ENCODE data around the gene WDR47. TPM values are rescaled to one million over a fixed set of nuclear protein-coding genes. Genes with fewer than 3 reads are reported as not detected.

Gene WDR47
- total and polyA plus RNA-seq, 2 of the 8 experiments (the other 6 are each of a cell fraction or from before 2014, with no cell fraction given) = 1.9 to 6.7 TPM

GRCh38 chr1:109061183-109061582 lies 19.3 kb upstream of the WDR47 start:
- Histone ChIP-seq H2BK20ac (ENCODE audit: low read length) (no peak overlapping the region), H4K91ac (replicated peaks; ENCODE audit: insufficient read length, low read length) (no peak overlapping the region), H3K4me1 (replicated peaks in 1 of 4; ENCODE audit: control insufficient read depth in 3 of 4, insufficient read depth in 4 of 4, low read length in 3 of 4) (no peaks in the 10 kb centered on the region), H3K27ac (ENCODE audit: low read depth, low read length) (no peak overlapping the region), H3K4me3 (ENCODE audit: extremely low read depth in 1 of 4, insufficient read depth in 2 of 4, low read depth in 3 of 4, low read length in 4 of 4) (no peak overlapping the region), H3K18ac (ENCODE audit: extremely low read depth, low read length) (no peak overlapping the region), H3K79me2 (ENCODE audit: control insufficient read depth in 1 of 2, insufficient read depth in 2 of 2, low read length in 2 of 2) (no peaks in the 10 kb centered on the region), H3K9ac (replicated peaks in 1 of 4; ENCODE audit: extremely low read depth in 1 of 4, low read depth in 3 of 4, low read length in 3 of 4) (no peak overlapping the region), H4K20me1 (replicated peaks in 1 of 2; ENCODE audit: control insufficient read depth in 1 of 2, insufficient read depth in 2 of 2, low read length in 2 of 2) (no peaks in the 10 kb centered on the region), H4K8ac (ENCODE audit: extremely low read depth, insufficient read depth, low read length) (no peak overlapping the region), H4K5ac (ENCODE audit: insufficient read length, low read depth, low read length) (no peak overlapping the region), H2BK120ac (replicated peaks; ENCODE audit: low read depth, low read length) (no peak overlapping the region), H3K9me3 (ENCODE audit: insufficient read depth in 2 of 2, low read depth in 1 of 2, low read length in 1 of 2) (no peaks in the 10 kb centered on the region), H3K4ac (replicated peaks; ENCODE audit: insufficient read length, low read depth, low read length) (no peak overlapping the region), H2AK5ac (ENCODE audit: low read depth, low read length) (no peak overlapping the region), H2BK15ac (ENCODE audit: low read length) (no peak overlapping the region), H2BK12ac (ENCODE audit: low read depth, low read length) (no peak overlapping the region), H3K36me3 (ENCODE audit: control insufficient read depth in 2 of 4, insufficient read depth in 4 of 4, low read length in 3 of 4) (peaks cover 0 to 18% (median 6%) of the 10 kb centered on the region in 4 experiments; a peak in 6 of 8 replicates), H3K56ac (replicated peaks; ENCODE audit: insufficient read length, low read depth, low read length) (no peak overlapping the region), H3K4me2 (ENCODE audit: insufficient read depth in 1 of 2, low read depth in 2 of 2, low read length in 2 of 2) (no peak overlapping the region), H3K23me2 (ENCODE audit: low read depth, low read length) (no peaks in the 10 kb centered on the region), H3K23ac (ENCODE audit: insufficient read length) (no peak overlapping the region), H3K27me3 (replicated peaks in 1 of 4; ENCODE audit: control insufficient read depth in 3 of 4, extremely low read depth in 1 of 4, insufficient read depth in 3 of 4, low read length in 3 of 4) (no peaks in the 10 kb centered on the region), H3K79me1 (ENCODE audit: low read depth, low read length) (no peaks in the 10 kb centered on the region), H2BK5ac (ENCODE audit: low read depth, low read length) (no peak overlapping the region), H3K14ac (ENCODE audit: insufficient read length) (no peak overlapping the region), H2AFZ (ENCODE audit: low read length) (no peak overlapping the region)
- ChIA-PET CTCF (ENCODE audit: partially characterized antibody) (interaction anchor here (0.8 kb wide), 1 partner anchor 439 kb away, joined by 3 read pairs; no protein-coding TSS in a partner anchor), POLR2A (ENCODE audit: partially characterized antibody) (interaction anchor here (0.8 to 1.7 kb wide), 6 partner anchors 9 to 43 kb away, joined by 3 to 9 read pairs (median 5); partner anchors contain the start of gene TMEM167B)
- 84% methylated on average over 4 of the region's 4 CpGs; no CpG with 5 or more reads in 1 of the 2 experiments for WGBS, 2 experiments (ENCODE audit: extremely low coverage in 1 of 2, insufficient coverage in 1 of 2, insufficient read length in 1 of 2, insufficient replicate concordance in 2 of 2, low coverage in 1 of 2, low lambda C conversion rate in 2 of 2, missing lambda C conversion rate in 1 of 2)
- FAIRE-seq (no peak), DNase-seq (ENCODE audit: low read depth in 1 of 2, low spot score in 2 of 2) (no peak)
- TF ChIP-seq JUN (IDR thresholded peaks at IDR 0.05; ENCODE audit: low read depth, low read length) (no peak), YY1 (IDR thresholded peaks at IDR 0.05; ENCODE audit: low read depth, low read length) (no peak), MAFK (IDR thresholded peaks at IDR 0.05; ENCODE audit: low read depth, low read length) (no peak), SP4 (IDR thresholded peaks at IDR 0.05; ENCODE audit: low read length) (no peak), NANOG (IDR thresholded peaks at IDR 0.05; ENCODE audit: insufficient read depth, low read depth, low read length, poor library complexity, severe bottlenecking) (no peak), SIX5 (IDR thresholded peaks at IDR 0.05; ENCODE audit: low read depth, low read length) (no peak), JUND (IDR thresholded peaks at IDR 0.05; ENCODE audit: low read length) (no peak), FOSL1 (IDR thresholded peaks at IDR 0.05; ENCODE audit: insufficient read depth, low read depth, low read length) (no peak), RXRA (IDR thresholded peaks at IDR 0.05; ENCODE audit: insufficient read depth, low read depth, low read length) (no peak), MAX (IDR thresholded peaks at IDR 0.05) (no peak), KDM4A (IDR thresholded peaks at IDR 0.05; ENCODE audit: low read depth, low read length, severe bottlenecking) (no peak), EP300 (IDR thresholded peaks at IDR 0.05; ENCODE audit: borderline replicate concordance in 1 of 2, low read depth in 2 of 2, low read length in 2 of 2) (no peak), TAF1 (IDR thresholded peaks at IDR 0.05; ENCODE audit: low read depth, low read length) (no peak)
- TF ChIP-seq, protein P1, sequence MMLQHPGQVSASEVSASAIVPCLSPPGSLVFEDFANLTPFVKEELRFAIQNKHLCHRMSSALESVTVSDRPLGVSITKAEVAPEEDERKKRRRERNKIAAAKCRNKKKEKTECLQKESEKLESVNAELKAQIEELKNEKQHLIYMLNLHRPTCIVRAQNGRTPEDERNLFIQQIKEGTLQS (IDR thresholded peaks at IDR 0.05; ENCODE audit: insufficient read depth, low read depth, low read length) = no peak
